Endothelial cell of umbilical vein (primary cell): ENCODE data around the gene NUBPL. TPM values are rescaled to one million over a fixed set of nuclear protein-coding genes. Genes with fewer than 3 reads are reported as not detected.

ENCODE experiments used
- BruUV-seq: library from RNA; stranded (reverse); fragments of 400-500 nt; replicated peaks from 2 replicates; lab custom pipeline; 2021; lab: Mats Ljungman, UMichigan
- CTCF ChIA-PET: fragments of 300-600, 350-600 bp; sonication (Branson Sonifier 250); formaldehyde crosslinking; loops from one replicate; lab custom pipeline; 2021; ENCODE audit warnings: antibody characterized with exemption, inconsistent platforms; lab: Charles Lee
- POLR2A ChIA-PET: fragments of 300-600, 350-600 bp; sonication (Branson Sonifier 250); formaldehyde crosslinking; loops from one replicate; lab custom pipeline; 2021; ENCODE audit warnings: antibody characterized with exemption, inconsistent platforms; lab: Charles Lee
- DNase-seq: peaks from one replicate; pipeline ENCODE4 v3.0.0-alpha.2; 2011; ENCODE audit warnings: low read depth, low spot score
- FAIRE-seq: peaks from 2 replicates; lab custom pipeline; 2011; peaks lifted over from hg19 to GRCh38; lab: Jason Lieb, UNC
- H2AFZ ChIP-seq: 2 replicates; pipeline ENCODE4 v1.6.0; 2012; ENCODE audit warnings: low read depth, low read length, control low read depth, inconsistent platforms
- H3K27ac ChIP-seq: 2 replicates; pipeline ENCODE4 v1.5.1; 2011; ENCODE audit warnings: low read depth, mild to moderate bottlenecking, control low read depth, low read length, moderate library complexity; ENCODE audit not compliant: insufficient read depth
- H3K27me3 ChIP-seq, 2 experiments: 2 replicates each; pipeline versions ENCODE4 v1.6.0 to v1.6.1; 2011; ENCODE audit warnings: low read length in 2 of 2, mixed read lengths in 1 of 2; ENCODE audit not compliant: control insufficient read depth in 2 of 2, insufficient read depth in 2 of 2
- H3K36me3 ChIP-seq, 2 experiments: 2 replicates in 1 of 2; 3 replicates in 1 of 2; pipeline ENCODE4 v1.5.1; 2011; ENCODE audit warnings: low read length in 2 of 2, mild to moderate bottlenecking in 1 of 2, moderate library complexity in 1 of 2; ENCODE audit not compliant: control insufficient read depth in 2 of 2, insufficient read depth in 2 of 2; ENCODE audit errors: extremely low read depth in 1 of 2
- H3K4me1 ChIP-seq: 3 replicates; pipeline ENCODE4 v1.5.1; 2011; ENCODE audit warnings: mild to moderate bottlenecking, low read length; ENCODE audit not compliant: control insufficient read depth, insufficient read depth; ENCODE audit errors: extremely low read depth
- H3K4me2 ChIP-seq: 2 replicates; pipeline ENCODE4 v1.6.1; 2011; ENCODE audit warnings: low read length, control low read depth, mixed read lengths; ENCODE audit not compliant: insufficient read depth
- H3K4me3 ChIP-seq, 3 experiments: fragments of 200-600 bp in 1 of 3; sonication (generic), shearing (Covaris generic) in 1 of 3; replicated peaks in 1 of 3; 2 replicates each; pipeline ENCODE4 v1.5.1; 2011 to 2016; ENCODE audit warnings: control low read depth in 3 of 3, low read length in 3 of 3, mild to moderate bottlenecking in 2 of 3, inconsistent platforms in 1 of 3, low read depth in 1 of 3, moderate library complexity in 1 of 3; ENCODE audit not compliant: insufficient read depth in 1 of 3
- H3K79me2 ChIP-seq: 2 replicates; pipeline ENCODE4 v1.6.0; 2012; ENCODE audit warnings: low read length, inconsistent platforms; ENCODE audit not compliant: control insufficient read depth, insufficient read depth
- H3K9ac ChIP-seq: replicated peaks from 2 replicates; pipeline ENCODE3; 2011; ENCODE audit warnings: low read length, control low read depth; ENCODE audit not compliant: insufficient read depth; ENCODE audit errors: extremely low read depth
- H3K9me1 ChIP-seq: replicated peaks from 3 replicates; pipeline ENCODE4 v1.6.0; 2011; ENCODE audit warnings: mild to moderate bottlenecking, low read length; ENCODE audit not compliant: control insufficient read depth, insufficient read depth; ENCODE audit errors: extremely low read depth
- H3K9me3 ChIP-seq: replicated peaks from 2 replicates; pipeline ENCODE4 v1.5.1; 2012; ENCODE audit warnings: low read length, inconsistent platforms; ENCODE audit not compliant: control insufficient read depth, insufficient read depth
- H4K20me1 ChIP-seq: replicated peaks from 2 replicates; pipeline ENCODE3; 2011; ENCODE audit warnings: mild to moderate bottlenecking, low read length; ENCODE audit not compliant: control insufficient read depth, insufficient read depth; ENCODE audit errors: extremely low read depth
- CTCF ChIP-seq, 2 donors: IDR thresholded peaks; 1 replicate in 1 of 2; 2 replicates in 1 of 2; pipeline ENCODE4 v1.5.1; 2011; ENCODE audit warnings: low read length in 2 of 2, mild to moderate bottlenecking in 2 of 2, moderate library complexity in 2 of 2, control low read depth in 1 of 2, inconsistent platforms in 1 of 2, low read depth in 1 of 2; ENCODE audit not compliant: insufficient read depth in 1 of 2; ENCODE audit errors: extremely low read depth in 1 of 2
- EZH2 ChIP-seq: IDR thresholded peaks from 2 replicates; pipeline ENCODE4 v1.6.1; 2012; ENCODE audit warnings: borderline replicate concordance, low read depth, mild to moderate bottlenecking, moderate library complexity, low read length, inconsistent platforms; ENCODE audit not compliant: severe bottlenecking
- FOS ChIP-seq: IDR thresholded peaks from 2 replicates; pipeline ENCODE4 v1.6.1; 2011; ENCODE audit warnings: mild to moderate bottlenecking, low read length, moderate library complexity, borderline replicate concordance; ENCODE audit not compliant: insufficient read depth
- GATA2 ChIP-seq: IDR thresholded peaks from 2 replicates; pipeline ENCODE4 v1.7.0; 2011; ENCODE audit warnings: low read depth, mild to moderate bottlenecking, moderate library complexity, mixed read lengths, low read length; ENCODE audit not compliant: insufficient read length, insufficient read depth
- JUN ChIP-seq: IDR thresholded peaks from 2 replicates; pipeline ENCODE4 v1.6.1; 2011; ENCODE audit warnings: borderline replicate concordance, low read depth; ENCODE audit not compliant: insufficient read length, insufficient read depth
- MYC ChIP-seq: IDR thresholded peaks from one replicate; pipeline ENCODE4 v1.6.1; 2011; ENCODE audit warnings: mild to moderate bottlenecking, low read depth, low read length
- POLR2A ChIP-seq: IDR thresholded peaks from 2 replicates; pipeline ENCODE4 v1.6.1; 2012; ENCODE audit warnings: low read depth, mild to moderate bottlenecking, control low read depth, low read length
- POLR2AphosphoS5 ChIP-seq: IDR thresholded peaks from 2 replicates; pipeline ENCODE4 v1.6.1; 2012; ENCODE audit warnings: low read depth, mild to moderate bottlenecking, control low read depth, low read length, moderate library complexity; ENCODE audit not compliant: insufficient read depth
- dilution Hi-C: fragments of 300-500 bp; cut with MboI; formaldehyde crosslinking; loops from one replicate; pipeline ENCODE4 v1.15.0; 2019; ENCODE audit warnings: low sequenced_read_pairs; ENCODE audit not compliant: extremely low pct_ligation_motif_present
- intact Hi-C: fragments of 100-400 bp; cut with micrococcal nuclease; formaldehyde crosslinking; loops from one replicate; pipeline ENCODE4 v1.10.0; 2022
- polyA plus RNA-seq, 4 experiments: library from polyadenylated mRNA; depleted of rRNA in 3 of 4; stranded (reverse) in 3 of 4; unstranded in 1 of 4; fragments of >200 nt; gene quantifications; 2 replicates each; pipeline versions ENCODE4 v1.2.1 to v1.2.3, GENCODE V29; 2011 to 2012; ENCODE audit warnings: missing spikeins in 1 of 4
- total RNA-seq: library from RNA; stranded (reverse); gene quantifications from 2 replicates; pipeline ENCODE4 v1.2.3, GENCODE V29; 2021
- TF ChIP-seq, protein P1 (sequence below): IDR thresholded peaks from 2 replicates; pipeline ENCODE4 v1.6.1; 2011; ENCODE audit not compliant: insufficient read depth, insufficient read length

The NUBPL gene
- total and polyA plus RNA-seq, 2 donors (not counting 3 experiments of a cell fraction or from before 2014, with no cell fraction given) = 2.1 to 12.3 TPM

DNA sequence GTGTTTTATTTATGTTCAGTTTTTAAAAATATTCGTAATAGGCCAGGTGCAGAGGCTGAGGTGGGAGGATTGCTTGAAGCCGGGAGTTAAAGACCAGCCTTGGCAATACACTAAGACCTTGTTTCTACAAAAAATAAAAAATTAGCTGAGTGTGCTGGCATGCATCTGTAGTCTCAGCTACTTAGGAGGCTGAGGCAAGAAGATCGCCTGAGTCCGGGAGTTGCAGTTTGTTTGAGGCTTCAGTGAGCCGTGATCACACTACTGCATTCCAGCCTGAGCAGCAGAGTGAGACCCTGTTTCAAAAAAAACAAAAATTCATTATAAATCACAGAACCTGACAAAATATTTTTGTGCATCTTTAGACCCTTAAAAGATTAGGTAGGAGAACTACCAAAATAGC is 275.8 kb downstream of the NUBPL start:
- Histone ChIP-seq H3K9ac (no peak overlapping the region), H4K20me1 (no peaks in the 10 kb centered on the region), H3K9me3 (no peaks in the 10 kb centered on the region), H3K4me3 (no peak overlapping the region), H3K27ac (no peak overlapping the region), H3K27me3 (no peaks in the 10 kb centered on the region), H3K36me3 (no peaks in the 10 kb centered on the region), H2AFZ (no peak overlapping the region), H3K4me2 (no peak overlapping the region), H3K79me2 (no peaks in the 10 kb centered on the region), H3K4me1 (peaks cover 5% of the 10 kb centered on the region), H3K9me1 (no peaks in the 10 kb centered on the region)
- intact Hi-C loops (no loop called here), dilution Hi-C loops (no loop called here)
- BruUV-seq = no TSS peak
- no peak for TF ChIP-seq GATA2
- no peak for TF ChIP-seq CTCF (IDR thresholded peaks at IDR 0.05; ENCODE audit: extremely low read depth in 1 of 2, insufficient read depth in 1 of 2, low read depth in 1 of 2, low read length in 2 of 2)
- TF ChIP-seq, protein P1, sequence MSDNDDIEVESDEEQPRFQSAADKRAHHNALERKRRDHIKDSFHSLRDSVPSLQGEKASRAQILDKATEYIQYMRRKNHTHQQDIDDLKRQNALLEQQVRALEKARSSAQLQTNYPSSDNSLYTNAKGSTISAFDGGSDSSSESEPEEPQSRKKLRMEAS = no peak
- TF ChIP-seq POLR2A = no peak
- no peak for TF ChIP-seq POLR2AphosphoS5
- no peak for TF ChIP-seq EZH2
- TF ChIP-seq FOS = no peak
- no peak for TF ChIP-seq JUN
- no peak for TF ChIP-seq MYC
- POLR2A ChIA-PET = no interaction called here
- CTCF ChIA-PET = interaction anchor here (1.3 kb wide), 1 partner anchor 16 kb away, joined by 3 read pairs; no protein-coding TSS in a partner anchor
- FAIRE-seq = no peak
- no peak for DNase-seq
